Sigmoid colon (tissue), 3 donors: ENCODE data around the gene CPXM2.

ENCODE experiments used
- POLR2A ChIP-seq, 2 donors: fragments of 450-650 bp; IDR thresholded peaks; one replicate each; pipeline ENCODE4 v1.6.1; 2016; ENCODE audit warnings: antibody characterized with exemption in 2 of 2, mild to moderate bottlenecking in 2 of 2, moderate library complexity in 2 of 2
- TF ChIP-seq, protein P1 (sequence below), 4 experiments: fragments of 450-650 bp in 3 of 4; fragments of 200-600 bp in 1 of 4; IDR thresholded peaks; one replicate each; pipeline ENCODE4 v1.5.1; 2016 to 2019; ENCODE audit warnings: antibody characterized with exemption in 4 of 4, mild to moderate bottlenecking in 3 of 4, moderate library complexity in 2 of 4

DNA sequence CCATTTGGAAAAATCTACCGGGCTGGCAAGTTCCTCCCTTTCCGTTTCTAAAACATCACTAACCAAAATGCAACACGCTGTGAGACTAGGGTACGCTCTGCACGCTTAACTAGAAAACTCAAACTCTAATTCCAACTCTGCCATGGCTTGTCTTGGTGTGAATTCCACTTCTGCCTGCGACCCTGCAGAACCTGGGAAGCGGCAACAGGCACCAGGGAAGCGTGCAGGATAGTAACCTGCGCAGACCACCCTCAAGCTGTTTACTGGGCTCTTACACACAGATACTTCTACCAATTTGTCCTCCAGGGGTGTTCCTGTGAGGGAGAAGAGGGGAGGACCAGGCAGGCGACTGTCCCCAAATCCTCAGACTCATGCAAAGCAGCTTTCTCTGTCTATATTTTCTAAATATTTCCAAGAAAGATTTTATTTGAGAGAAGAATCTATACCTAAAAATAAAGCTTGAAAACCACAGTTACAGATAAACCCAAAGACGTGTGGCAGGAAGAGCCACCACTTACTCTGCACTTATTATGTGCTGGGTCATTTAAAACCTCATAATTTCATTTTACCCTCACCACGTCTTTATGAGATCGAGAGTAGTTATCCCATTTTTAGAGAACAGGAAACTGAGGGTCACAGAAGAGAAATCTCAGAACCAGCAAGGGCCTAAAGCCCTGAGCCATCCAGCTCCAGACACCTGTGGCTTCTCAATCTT lies 52.9 kb downstream of the CPXM2 start:
- TF ChIP-seq, protein P1, sequence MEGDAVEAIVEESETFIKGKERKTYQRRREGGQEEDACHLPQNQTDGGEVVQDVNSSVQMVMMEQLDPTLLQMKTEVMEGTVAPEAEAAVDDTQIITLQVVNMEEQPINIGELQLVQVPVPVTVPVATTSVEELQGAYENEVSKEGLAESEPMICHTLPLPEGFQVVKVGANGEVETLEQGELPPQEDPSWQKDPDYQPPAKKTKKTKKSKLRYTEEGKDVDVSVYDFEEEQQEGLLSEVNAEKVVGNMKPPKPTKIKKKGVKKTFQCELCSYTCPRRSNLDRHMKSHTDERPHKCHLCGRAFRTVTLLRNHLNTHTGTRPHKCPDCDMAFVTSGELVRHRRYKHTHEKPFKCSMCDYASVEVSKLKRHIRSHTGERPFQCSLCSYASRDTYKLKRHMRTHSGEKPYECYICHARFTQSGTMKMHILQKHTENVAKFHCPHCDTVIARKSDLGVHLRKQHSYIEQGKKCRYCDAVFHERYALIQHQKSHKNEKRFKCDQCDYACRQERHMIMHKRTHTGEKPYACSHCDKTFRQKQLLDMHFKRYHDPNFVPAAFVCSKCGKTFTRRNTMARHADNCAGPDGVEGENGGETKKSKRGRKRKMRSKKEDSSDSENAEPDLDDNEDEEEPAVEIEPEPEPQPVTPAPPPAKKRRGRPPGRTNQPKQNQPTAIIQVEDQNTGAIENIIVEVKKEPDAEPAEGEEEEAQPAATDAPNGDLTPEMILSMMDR (IDR thresholded peaks at IDR 0.05) = no peak
- no peak for TF ChIP-seq POLR2A (IDR thresholded peaks at IDR 0.05)
